Ovary (tissue), 3 donors: Measurements from ENCODE around the gene MACC1.

Source experiments
- EP300 ChIP-seq: sonication (generic); formaldehyde crosslinking; IDR thresholded peaks from one replicate; pipeline ENCODE4 v1.6.1; 2017; ENCODE audit warnings: antibody characterized with exemption
- POLR2A ChIP-seq: fragments of 450-650 bp; IDR thresholded peaks from one replicate; pipeline ENCODE4 v1.6.1; 2017; ENCODE audit warnings: antibody characterized with exemption, mild to moderate bottlenecking, moderate library complexity
- TF ChIP-seq, protein P1 (sequence below), 3 donors: fragments of 450-650 bp in 2 of 3; fragments of 200-600 bp in 1 of 3; IDR thresholded peaks; one replicate each; pipeline versions ENCODE4 v1.5.1 to v1.8.0; 2016 to 2022; ENCODE audit warnings: antibody characterized with exemption in 3 of 3, mild to moderate bottlenecking in 1 of 3
- donor health status: DM: no; HTN: no; CAD: no.

DNA sequence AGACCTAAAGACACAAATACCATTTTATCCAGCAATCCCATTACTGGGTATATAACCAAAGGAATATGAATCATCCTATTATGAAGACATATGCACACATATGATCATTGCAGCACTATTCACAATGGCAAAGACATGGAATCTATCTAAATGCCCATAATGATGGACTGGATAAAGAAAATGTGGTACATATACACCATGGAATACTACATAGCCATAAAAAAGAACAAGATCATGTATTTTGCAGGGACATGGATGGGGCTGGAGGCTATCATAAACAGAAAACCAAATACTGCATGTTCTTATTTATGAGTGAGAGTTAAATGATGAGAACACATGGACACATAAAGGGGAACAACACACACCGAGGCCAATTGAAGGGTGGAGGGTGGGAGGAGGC, 3.8 kb downstream of the MACC1 start:
- TF ChIP-seq, protein P1, sequence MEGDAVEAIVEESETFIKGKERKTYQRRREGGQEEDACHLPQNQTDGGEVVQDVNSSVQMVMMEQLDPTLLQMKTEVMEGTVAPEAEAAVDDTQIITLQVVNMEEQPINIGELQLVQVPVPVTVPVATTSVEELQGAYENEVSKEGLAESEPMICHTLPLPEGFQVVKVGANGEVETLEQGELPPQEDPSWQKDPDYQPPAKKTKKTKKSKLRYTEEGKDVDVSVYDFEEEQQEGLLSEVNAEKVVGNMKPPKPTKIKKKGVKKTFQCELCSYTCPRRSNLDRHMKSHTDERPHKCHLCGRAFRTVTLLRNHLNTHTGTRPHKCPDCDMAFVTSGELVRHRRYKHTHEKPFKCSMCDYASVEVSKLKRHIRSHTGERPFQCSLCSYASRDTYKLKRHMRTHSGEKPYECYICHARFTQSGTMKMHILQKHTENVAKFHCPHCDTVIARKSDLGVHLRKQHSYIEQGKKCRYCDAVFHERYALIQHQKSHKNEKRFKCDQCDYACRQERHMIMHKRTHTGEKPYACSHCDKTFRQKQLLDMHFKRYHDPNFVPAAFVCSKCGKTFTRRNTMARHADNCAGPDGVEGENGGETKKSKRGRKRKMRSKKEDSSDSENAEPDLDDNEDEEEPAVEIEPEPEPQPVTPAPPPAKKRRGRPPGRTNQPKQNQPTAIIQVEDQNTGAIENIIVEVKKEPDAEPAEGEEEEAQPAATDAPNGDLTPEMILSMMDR (IDR thresholded peaks at IDR 0.05) = no peak
- TF ChIP-seq POLR2A (no peak), EP300 (no peak)
